NT2/D1 (cell line): Measurements from ENCODE around the gene INHBB.

ENCODE experiments used
- SUZ12 ChIP-seq: IDR thresholded peaks from 2 replicates; pipeline ENCODE4 v1.6.1; 2011; ENCODE audit not compliant: insufficient read length, insufficient read depth; ENCODE audit errors: extremely low read depth
- YY1 ChIP-seq: IDR thresholded peaks from 2 replicates; pipeline ENCODE4 v1.6.1; 2011; ENCODE audit not compliant: insufficient read length, insufficient read depth
- ZNF274 ChIP-seq: IDR thresholded peaks from 2 replicates; pipeline ENCODE4 v1.6.1; 2011; ENCODE audit warnings: mild to moderate bottlenecking, low read depth, low read length

DNA sequence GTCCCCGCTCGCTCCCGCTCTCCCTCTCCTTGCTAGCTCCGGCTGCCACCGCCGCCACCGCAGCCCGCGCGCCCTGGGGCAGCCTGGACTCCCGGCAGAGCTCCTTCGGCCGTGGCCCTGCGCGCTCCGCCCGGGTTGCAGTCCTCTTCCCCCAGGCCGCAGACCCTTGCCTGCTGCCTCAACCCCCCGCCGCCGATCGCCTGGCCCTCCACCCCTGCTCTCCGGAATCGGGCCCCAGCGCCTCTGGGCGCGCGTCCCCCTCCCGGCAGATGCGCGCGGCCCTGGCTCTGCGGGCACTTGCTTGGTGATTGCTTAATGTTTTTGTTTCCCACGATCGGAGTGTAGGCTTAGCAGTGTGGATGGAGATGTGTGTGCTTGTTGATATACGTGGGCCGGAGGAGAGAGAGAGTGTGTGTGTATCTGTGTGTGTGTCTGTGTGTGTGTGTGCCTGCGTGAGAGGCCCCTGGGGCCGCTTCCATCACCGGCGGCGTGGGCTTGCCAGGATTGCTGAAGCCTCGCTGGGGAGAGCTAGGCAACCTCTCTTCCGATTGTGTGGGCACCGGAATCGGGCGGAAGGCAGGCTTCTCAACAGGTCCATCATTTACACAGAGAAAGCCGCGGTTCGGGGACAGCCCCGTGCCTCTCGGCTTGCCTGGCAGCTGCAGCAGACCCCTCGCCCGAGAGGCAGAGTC lies 877 bp downstream of the INHBB start:
- TF ChIP-seq YY1 (no peak), SUZ12 (peak; percentile 93), ZNF274 (no peak)
